Testis (tissue), 3 donors: Measurements from ENCODE around the gene ADAD2. TPM values are rescaled to one million over a fixed set of nuclear protein-coding genes. Genes with fewer than 3 reads are reported as not detected.

ENCODE experiments used
- DNase-seq: peaks from one replicate; pipeline ENCODE4 v3.0.0-alpha.2; 2019
- H3K27ac ChIP-seq, 2 donors: fragments of 200-600 bp; sonication (generic); one replicate each; pipeline ENCODE4 v1.5.1; 2019
- H3K27me3 ChIP-seq: fragments of 200-600 bp; sonication (generic); one replicate; pipeline ENCODE4 v1.5.1; 2019
- H3K36me3 ChIP-seq: fragments of 200-600 bp; sonication (generic); one replicate; pipeline ENCODE4 v1.5.1; 2017; ENCODE audit warnings: low read depth; ENCODE audit errors: missing control alignments
- H3K4me1 ChIP-seq: fragments of 200-600 bp; sonication (generic); one replicate; pipeline ENCODE4 v1.5.1; 2019
- H3K4me3 ChIP-seq, 2 donors: fragments of 200-600 bp; sonication (generic); one replicate each; pipeline ENCODE4 v1.5.1; 2017 to 2019
- H3K9me3 ChIP-seq: fragments of 200-600 bp; sonication (generic); one replicate; pipeline ENCODE4 v1.5.1; 2017
- POLR2A ChIP-seq: fragments of 450-650 bp; IDR thresholded peaks from one replicate; pipeline ENCODE4 v1.6.1; 2017; ENCODE audit warnings: antibody characterized with exemption, mild to moderate bottlenecking, moderate library complexity
- WGBS, 2 donors: methylation state at CpG; one replicate each; pipeline ENCODE4 v1.1.5; 2018; 5-methylcytosine and 5-hydroxymethylcytosine counted together
- intact Hi-C: fragments of 100-400 bp; cut with DNase I; formaldehyde crosslinking; loops from one replicate; pipeline ENCODE4 v1.15.1; 2023; ENCODE audit warnings: low total_unique reads
- polyA plus RNA-seq: library from polyadenylated mRNA; stranded (reverse); fragments of 350-450 nt; fragmentation: Illumina TruSeq; extraction: RNeasy Lipid Tissue Mini Kit (QIAGEN cat#74804); gene quantifications from one replicate; pipeline ENCODE4 v1.2.3, GENCODE V29; 2014; ENCODE audit warnings: low read depth, low replicate concordance; ENCODE audit not compliant: insufficient read depth
- total RNA-seq, 2 donors: library from RNA; depleted of rRNA; stranded (reverse); fragments of >200 nt; gene quantifications; one replicate each; pipeline ENCODE4 v1.2.3, GENCODE V29; 2016
- TF ChIP-seq, protein P1 (sequence below), 3 experiments: fragments of 450-650 bp in 2 of 3; fragments of 200-600 bp in 1 of 3; sonication (generic) in 1 of 3; IDR thresholded peaks; one replicate each; pipeline ENCODE4 v1.5.1; 2016 to 2019; ENCODE audit warnings: antibody characterized with exemption in 3 of 3, mild to moderate bottlenecking in 2 of 3, moderate library complexity in 1 of 3

The ADAD2 gene
- total and polyA plus RNA-seq, 3 donors from 2014 or later: 98.4 to 174 (median 133) TPM

DNA sequence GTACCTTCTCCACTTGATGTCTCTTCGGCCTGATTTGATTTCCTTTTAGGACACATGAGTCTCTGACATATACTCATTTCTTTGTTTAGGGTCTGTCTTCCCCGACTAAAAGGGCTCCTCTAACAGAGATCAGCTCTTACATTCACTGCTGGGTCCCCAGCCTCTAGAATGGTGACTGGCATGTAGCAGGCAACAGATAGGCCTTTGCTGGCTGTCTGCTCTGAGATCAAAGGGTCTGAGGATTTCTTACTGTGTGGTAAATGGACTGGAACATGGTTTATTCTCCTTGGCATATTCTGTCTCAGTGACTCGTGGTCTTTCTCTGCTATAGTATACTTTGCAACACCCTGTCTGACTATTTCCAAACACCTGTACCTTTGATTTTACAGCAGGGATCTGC lies 29.2 kb upstream of the ADAD2 start:
- WGBS, 2 donors: 77 to 84% methylated on average over 3 of the region's 3 CpGs

DNA sequence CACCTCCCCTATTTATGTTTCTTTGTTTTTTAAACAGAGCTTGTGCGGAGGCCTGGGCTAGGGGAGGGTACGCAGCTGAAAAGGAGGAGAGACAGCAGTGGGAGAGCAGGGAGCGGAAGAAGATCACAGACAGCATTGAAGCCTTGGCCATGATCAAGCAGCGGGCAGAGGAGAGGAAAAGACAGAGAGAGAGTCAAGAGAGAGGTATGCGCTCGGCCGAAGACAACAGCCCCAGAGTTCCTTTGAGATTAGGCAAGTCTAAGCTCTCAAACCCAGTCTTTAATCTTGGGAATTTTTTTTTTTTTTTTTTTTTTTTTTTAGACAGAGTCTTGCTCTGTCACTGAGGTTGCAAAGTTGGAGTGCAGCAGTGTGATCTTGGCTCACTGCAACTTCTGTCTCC lies 25.2 kb upstream of the ADAD2 start:
- 84 to 94% methylated on average over 7 of the region's 7 CpGs for WGBS, 2 donors

More for the DNA sequence above, 29.2 kb upstream of the ADAD2 start:
- no peaks in the 10 kb centered on the region for H3K4me1 ChIP-seq
- H3K36me3 ChIP-seq: no peaks in the 10 kb centered on the region
- no peak for DNase-seq
- H3K4me3 ChIP-seq: no peak overlapping the region
- TF ChIP-seq POLR2A: no peak
- TF ChIP-seq, protein P1, sequence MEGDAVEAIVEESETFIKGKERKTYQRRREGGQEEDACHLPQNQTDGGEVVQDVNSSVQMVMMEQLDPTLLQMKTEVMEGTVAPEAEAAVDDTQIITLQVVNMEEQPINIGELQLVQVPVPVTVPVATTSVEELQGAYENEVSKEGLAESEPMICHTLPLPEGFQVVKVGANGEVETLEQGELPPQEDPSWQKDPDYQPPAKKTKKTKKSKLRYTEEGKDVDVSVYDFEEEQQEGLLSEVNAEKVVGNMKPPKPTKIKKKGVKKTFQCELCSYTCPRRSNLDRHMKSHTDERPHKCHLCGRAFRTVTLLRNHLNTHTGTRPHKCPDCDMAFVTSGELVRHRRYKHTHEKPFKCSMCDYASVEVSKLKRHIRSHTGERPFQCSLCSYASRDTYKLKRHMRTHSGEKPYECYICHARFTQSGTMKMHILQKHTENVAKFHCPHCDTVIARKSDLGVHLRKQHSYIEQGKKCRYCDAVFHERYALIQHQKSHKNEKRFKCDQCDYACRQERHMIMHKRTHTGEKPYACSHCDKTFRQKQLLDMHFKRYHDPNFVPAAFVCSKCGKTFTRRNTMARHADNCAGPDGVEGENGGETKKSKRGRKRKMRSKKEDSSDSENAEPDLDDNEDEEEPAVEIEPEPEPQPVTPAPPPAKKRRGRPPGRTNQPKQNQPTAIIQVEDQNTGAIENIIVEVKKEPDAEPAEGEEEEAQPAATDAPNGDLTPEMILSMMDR (IDR thresholded peaks at IDR 0.05): no peak
- H3K27ac ChIP-seq: no peak overlapping the region
- no peaks in the 10 kb centered on the region for H3K9me3 ChIP-seq
- H3K27me3 ChIP-seq: no peaks in the 10 kb centered on the region
- intact Hi-C loops: no loop called here

DNA sequence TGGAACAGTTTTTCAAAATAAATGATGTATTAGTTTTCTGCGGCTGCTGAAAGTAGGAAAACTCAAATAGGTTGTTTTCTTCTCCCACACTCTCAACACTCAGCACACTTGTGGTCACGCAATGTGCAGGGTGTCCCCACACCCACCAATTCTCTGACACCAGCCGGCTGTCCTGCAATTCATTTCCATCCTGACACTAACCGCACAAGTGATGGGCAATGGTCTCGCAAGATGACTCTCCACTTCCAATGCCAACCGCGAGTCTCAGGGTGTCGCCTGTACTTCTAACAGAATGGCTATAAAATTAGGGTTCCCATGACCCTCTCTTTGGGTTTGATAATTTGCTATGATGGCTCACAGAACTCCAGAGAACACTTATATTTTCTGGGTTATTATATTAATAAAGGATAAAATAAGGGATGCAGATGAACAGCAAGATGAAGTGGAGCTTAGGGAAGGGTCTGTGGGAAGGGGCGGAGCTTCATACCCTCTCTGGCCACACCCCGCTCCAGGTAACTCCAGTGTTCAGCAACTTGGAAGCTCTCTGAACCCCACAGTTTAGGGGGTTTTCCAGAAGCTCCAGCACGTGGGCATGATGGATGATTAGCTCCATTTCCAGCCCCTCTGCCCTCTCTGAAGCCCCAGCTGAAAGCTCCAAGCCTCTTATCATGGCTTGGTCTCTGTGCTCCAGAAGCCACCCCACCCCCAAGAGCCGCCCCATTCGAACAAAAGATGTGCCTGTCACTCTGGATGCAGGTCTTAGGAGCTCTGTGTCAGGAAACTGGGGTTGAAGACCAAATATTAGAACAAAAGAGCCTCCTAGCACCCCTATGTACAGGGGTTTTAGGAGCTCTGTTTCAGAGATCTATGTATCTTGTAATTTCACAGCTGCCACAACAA lies 23.9 kb upstream of the ADAD2 start:
- WGBS, 2 donors: 89 to 91% methylated on average over 13 of the region's 13 CpGs
- no peaks in the 10 kb centered on the region for H3K9me3 ChIP-seq
- TF ChIP-seq POLR2A: no peak
- TF ChIP-seq, protein P1 (IDR thresholded peaks at IDR 0.05): no peak
- H3K27me3 ChIP-seq: no peaks in the 10 kb centered on the region
- H3K4me1 ChIP-seq: no peaks in the 10 kb centered on the region
- intact Hi-C loops: no loop called here
- H3K4me3 ChIP-seq: no peak overlapping the region
- no peak overlapping the region for H3K27ac ChIP-seq
- DNase-seq: no peak
- H3K36me3 ChIP-seq: no peaks in the 10 kb centered on the region

More for the DNA sequence above, 25.2 kb upstream of the ADAD2 start:
- intact Hi-C loops: no loop called here
- no peaks in the 10 kb centered on the region for H3K27me3 ChIP-seq
- TF ChIP-seq, protein P1 (IDR thresholded peaks at IDR 0.05): no peak
- TF ChIP-seq POLR2A: no peak
- no peaks in the 10 kb centered on the region for H3K4me1 ChIP-seq
- H3K36me3 ChIP-seq: no peaks in the 10 kb centered on the region
- DNase-seq: no peak
- H3K9me3 ChIP-seq: no peaks in the 10 kb centered on the region
- no peak overlapping the region for H3K27ac ChIP-seq
- no peak overlapping the region for H3K4me3 ChIP-seq

DNA sequence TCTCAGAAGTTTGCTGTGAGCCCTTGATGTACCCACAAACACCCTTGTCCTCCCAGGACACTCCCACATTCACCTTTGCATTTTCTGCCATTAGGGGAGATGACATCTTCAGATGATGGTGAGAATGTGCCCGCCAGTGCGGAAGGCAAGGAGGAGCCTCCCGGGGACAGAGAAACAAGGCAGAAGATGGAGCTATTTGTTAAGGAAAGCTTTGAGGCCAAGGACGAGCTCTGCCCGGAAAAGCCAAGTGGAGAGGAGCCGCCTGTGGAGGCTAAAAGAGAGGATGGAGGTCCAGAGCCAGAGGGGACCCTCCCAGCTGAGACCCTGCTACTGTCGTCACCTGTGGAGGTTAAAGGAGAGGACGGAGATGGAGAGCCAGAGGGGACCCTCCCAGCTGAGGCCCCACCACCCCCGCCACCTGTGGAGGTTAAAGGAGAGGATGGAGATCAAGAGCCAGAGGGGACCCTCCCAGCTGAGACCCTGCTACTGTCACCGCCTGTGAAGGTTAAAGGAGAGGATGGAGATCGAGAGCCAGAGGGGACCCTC lies 21.1 kb upstream of the ADAD2 start:
- no peak for DNase-seq
- Histone ChIP-seq H3K4me1 (no peaks in the 10 kb centered on the region), H3K27ac (no peak overlapping the region), H3K9me3 (no peaks in the 10 kb centered on the region), H3K27me3 (no peaks in the 10 kb centered on the region), H3K36me3 (no peaks in the 10 kb centered on the region), H3K4me3 (no peak overlapping the region)
- TF ChIP-seq POLR2A: no peak
- TF ChIP-seq, protein P1 (IDR thresholded peaks at IDR 0.05): no peak
- WGBS, 2 donors: 80 to 83% methylated on average over 9 to 11 of the region's 11 CpGs
- intact Hi-C loops: no loop called here
